Stimulated activated CD4-positive, alpha-beta T cell treated with anti-CD3 and anti-CD28 coated beads, Interleukin-4, amount 100 ng/mL, for 1 hour (primary cell): ENCODE data around the gene TAF6.

ENCODE experiments used
- DNase-seq: peaks from one replicate; pipeline ENCODE4 v3.0.0-alpha.2; 2020

TAF6 gene

DNA sequence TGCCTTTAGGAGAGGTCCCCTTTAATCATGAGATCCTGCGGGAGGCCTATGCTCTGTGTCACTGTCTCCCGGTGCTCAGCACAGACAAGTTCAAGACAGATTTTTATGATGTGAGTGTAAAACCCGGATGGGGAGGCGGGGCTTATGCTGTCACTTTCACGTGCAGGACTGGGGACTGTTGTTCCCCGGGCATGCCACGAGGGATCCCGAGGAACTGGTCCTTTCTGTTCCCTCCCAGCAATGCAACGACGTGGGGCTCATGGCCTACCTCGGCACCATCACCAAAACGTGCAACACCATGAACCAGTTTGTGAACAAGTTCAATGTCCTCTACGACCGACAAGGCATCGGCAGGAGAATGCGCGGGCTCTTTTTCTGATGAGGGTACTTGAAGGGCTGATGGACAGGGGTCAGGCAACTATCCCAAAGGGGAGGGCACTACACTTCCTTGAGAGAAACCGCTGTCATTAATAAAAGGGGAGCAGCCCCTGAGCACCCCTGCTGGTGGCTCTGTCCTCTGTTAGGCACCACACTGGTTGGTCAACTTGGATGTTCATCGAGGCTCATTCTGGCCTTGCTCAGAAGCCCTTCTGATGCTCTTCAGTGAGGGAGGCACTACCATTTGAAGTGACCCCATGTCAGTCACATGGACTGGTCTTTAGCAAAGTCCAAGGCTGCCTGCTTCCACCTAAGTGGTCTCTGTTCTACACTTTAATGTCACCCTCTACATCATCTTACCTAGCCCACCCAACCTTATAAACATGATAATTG is 27.6 kb downstream of the TAF6 start:
- DNase-seq: no peak

- no peak for DNase-seq
Observed at GRCh38 chr7:100090527-100091410, 28.4 kb downstream of the TAF6 start.

GRCh38 chr7:100089458-100090196 is 29.5 kb downstream of the TAF6 start:
- no peak for DNase-seq

DNA sequence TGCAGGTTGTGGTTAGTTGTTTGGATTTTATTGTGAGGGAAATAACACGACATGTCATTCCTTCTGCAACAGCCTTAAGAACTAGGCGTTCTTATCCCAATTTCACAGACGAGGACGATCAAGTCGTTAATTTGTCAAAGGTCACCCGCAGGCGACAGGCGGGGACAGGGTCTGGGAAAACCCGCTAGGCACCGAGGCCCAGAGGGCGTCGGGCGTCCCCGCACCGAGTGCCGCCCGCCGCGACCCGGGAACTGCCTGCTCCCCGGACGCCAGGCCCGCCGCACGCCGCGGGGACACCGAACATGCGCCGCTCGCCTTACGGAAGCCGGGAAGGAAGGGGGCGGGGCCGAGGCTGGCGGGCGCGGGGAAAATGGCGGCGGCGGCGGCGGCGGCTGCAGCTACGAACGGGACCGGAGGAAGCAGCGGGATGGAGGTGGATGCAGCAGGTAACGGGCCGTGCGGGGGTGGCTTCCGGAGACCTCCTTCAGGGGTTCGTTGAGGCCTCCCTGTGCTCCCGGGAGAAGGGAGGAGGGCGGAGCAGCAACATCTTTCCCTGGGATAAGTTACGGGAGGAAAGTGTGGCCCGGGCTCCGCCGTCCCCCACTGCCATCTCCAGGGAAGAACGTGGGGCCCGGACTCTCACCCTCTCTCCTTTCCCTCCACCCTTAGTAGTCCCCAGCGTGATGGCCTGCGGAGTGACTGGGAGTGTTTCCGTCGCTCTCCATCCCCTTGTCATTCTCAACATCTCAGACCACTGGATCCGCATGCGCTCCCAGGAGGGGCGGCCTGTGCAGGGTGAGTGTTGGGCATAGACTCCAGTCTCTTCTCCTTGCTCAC is 30.3 kb downstream of the TAF6 start, which contains the start of gene COPS6:
COPS6 (plus strand) TSS at position 349 of the 837 bp plus-strand sequence; CDS start at position 371, 22 bp downstream.
- peak; percentile 91 for DNase-seq

DNA sequence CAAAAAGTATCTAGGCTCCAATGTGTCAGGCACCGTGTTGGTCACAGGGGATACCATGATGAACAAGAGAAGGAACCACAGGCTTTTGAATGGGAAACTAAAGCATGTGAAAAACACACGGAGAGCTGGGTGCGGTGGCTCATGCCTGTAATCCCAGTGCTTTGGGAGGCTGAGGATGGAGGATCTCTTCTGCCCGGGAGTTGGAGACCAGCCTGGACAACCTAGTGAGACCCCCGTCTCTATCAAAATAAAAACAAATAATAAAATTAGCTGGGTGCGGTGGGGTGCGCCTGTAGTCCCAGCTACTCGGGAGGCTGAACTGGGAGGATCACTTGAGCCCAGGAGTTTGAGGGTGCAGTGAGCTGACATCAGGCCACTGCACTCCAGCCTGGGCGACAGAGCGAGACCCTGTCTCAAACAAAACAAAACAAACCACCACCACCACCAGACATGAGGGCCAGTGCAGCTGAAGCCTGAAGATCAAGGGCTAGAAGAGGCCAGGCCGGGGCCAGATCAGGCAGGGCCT is 31.0 kb downstream of the TAF6 start:
- DNase-seq: no peak

DNA sequence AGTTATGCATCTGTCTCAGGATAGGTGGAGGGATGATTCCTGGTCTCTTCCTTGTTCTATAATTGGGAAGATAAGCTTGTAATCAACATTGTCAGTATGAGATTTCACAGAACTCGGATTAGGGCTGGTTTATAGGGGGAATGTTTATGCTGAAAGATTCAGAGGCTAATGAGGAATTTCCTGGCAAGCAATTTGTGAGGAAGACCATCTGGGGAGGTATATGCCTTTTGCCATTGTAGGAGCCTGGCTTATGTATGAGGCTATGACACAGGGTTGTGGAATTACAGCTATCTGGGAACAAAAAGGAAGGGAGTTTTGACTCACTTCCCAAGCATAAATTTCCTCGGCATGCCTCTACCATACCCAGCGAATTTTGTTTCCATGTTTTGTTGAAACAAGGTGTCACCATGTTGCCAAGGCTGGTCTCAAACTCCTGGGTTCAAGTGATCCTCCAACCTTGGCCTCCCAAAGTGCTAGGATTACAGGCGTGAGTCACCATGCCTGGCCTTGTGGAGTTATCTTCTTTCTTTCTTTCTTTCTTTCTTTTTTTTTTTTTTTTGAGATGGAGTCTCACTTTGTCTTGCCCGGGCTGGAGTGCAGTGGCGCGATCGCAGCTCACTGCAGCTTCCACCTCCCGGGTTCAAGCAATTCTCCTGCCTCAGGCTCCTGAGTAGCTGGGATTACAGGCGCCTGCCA is 32.0 kb downstream of the TAF6 start:
- DNase-seq: no peak

GRCh38 chr7:100085515-100085914 is 33.6 kb downstream of the TAF6 start:
- no peak for DNase-seq

GRCh38 chr7:100082978-100083377 is 36.2 kb downstream of the TAF6 start:
- DNase-seq: no peak

- peak; percentile 97 for DNase-seq
Observed at GRCh38 chr7:100081535-100082102, 37.5 kb downstream of the TAF6 start, which contains the start of gene ZNF3. Gene ZNF3, minus strand, starts transcription at chr7:100081723. Its CDS starts 4,366 bp downstream, at chr7:100077357.

- DNase-seq: no peak
Observed at GRCh38 chr7:100080907-100081534, 38.1 kb downstream of the TAF6 start.

- DNase-seq: no peak
Observed at GRCh38 chr7:100079024-100079560, 40.1 kb downstream of the TAF6 start.

- DNase-seq: no peak
Observed at GRCh38 chr7:100077205-100077604, 42.0 kb downstream of the TAF6 start.

GRCh38 chr7:100075418-100075817 is 43.7 kb downstream of the TAF6 start:
- no peak for DNase-seq

DNA sequence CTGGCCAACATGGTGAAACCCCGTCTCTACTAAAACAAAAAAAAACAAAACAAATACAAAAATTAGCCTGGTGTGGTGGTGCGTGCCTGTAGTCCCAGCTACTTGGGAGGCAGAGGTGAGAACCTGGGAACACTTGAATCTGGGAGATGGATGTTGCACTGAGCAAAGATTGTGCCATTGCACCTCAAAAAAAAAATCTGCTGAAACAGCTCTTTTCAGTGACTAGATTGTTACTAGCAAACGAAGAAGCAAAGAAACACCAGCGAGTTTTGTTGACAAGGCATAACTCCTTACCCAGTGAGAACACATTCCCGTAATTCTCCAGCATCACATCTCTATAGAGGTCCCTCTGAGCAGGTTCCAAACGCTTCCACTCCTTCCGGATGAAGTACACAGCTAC is 44.3 kb downstream of the TAF6 start:
- DNase-seq: no peak

DNA sequence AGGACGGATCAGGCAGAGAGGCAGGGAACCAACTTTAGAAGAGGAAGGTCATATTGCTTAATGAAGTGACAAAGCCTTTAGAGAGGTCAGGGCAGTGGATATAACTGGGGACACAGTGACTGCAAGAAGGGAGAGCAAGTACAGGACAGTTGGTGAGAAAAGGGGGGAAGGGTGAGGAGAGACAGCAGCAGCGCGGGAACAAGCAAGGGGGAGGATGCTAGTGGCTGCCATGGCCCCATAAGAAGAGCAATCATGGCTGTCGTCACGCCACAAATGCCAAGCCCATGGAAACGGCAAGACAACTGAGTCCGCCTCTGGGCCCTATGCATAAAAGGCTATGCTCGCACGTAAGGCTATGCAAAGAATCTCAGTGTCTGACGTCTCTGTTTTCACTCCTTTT is 46.7 kb downstream of the TAF6 start:
- DNase-seq: no peak

DNA sequence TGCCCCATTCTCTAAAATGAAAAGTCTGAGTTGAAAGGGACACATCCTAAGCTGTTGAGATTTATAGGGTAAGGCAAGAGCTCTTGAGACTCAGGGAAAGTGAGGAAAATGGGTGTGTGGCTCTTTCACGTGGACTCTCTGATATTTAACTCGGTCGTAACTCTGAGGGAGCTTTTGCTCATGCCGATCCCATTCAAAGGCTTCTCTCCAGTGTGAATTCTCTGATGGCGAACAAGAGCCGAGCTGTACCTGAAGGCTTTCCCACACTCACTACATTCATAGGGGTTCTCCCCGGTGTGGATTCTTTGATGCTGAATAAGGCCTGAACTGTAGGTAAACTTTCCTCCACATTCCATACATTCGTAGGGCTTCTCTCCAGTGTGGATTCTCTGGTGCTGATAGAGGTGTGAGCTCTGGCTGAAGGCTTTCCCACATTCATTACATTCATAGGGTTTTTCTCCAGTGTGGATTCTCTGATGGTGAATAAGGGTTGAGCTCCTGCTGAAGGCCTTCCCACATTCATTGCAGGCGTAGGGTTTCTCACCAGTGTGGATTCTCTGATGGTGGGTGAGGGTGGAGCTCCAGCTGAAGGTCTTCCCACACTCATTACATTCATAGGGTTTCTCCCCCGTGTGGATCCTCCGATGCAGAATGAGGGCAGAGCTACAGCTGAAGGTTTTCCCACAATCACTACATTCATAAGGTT is 48.0 kb downstream of the TAF6 start:
- DNase-seq: no peak

DNA sequence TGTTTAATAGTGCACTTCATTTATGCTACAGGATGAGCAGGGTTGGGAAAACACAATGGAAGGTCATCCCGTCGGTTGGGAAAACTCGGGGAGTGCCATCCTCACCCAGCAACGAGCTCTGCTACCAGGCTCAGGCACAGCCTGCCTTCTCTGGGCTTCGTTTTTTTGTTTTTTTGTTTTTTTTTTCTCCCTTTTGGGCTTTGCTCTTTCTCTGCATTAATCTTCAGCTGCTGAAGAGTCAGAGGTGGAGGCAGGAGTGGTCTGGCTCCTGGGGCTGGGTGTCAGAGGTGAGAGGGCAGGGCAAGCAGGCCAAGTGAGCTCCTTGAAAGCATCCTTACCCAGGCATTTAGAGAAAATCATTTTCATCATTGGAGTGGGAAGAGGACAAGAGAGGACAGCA is 49.2 kb downstream of the TAF6 start:
- DNase-seq: no peak

DNA sequence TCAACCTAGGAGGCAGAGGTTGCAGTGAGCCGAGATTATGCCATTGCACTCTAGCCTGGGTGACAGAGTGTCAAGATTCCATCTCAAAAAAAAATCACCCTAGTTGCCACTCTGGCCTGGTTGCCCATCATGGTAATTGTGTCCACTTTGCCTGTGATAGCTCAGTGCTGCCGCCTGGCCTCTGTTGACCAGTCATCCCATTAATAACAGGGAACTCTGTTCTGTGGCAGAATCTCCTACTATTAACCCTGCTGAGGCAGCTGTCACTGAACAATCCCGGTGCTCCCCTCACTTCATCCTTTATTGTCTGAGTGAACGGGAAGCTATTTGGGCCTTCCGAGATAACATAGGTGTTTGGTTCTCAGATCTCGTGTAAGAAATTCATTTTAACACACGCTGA is 52.2 kb downstream of the TAF6 start:
- DNase-seq: no peak

GRCh38 chr7:100065452-100066186 is 53.5 kb downstream of the TAF6 start:
- no peak for DNase-seq
